ENCODE results near the gene ADGRA1.

The ADGRA1 gene

GRCh38 chr10:133056001-133056400, 31.7 kb upstream of the ADGRA1 start:
- DNase-seq, result no peak

- no peak for DNase-seq
These were observed 31.0 kb upstream of the ADGRA1 start for GRCh38 chr10:133056651-133057178.

- no peak for DNase-seq
These were observed 29.2 kb upstream of the ADGRA1 start for GRCh38 chr10:133058331-133059092.

GRCh38 chr10:133059093-133059470, 28.6 kb upstream of the ADGRA1 start:
- no peak for DNase-seq

GRCh38 chr10:133059571-133059970, 28.2 kb upstream of the ADGRA1 start:
- no peak for DNase-seq

- no peak for DNase-seq
These were observed 27.7 kb upstream of the ADGRA1 start for GRCh38 chr10:133060022-133060421.

- DNase-seq, result no peak
These were observed 27.3 kb upstream of the ADGRA1 start for GRCh38 chr10:133060466-133060865.

GRCh38 chr10:133060881-133061280, 26.8 kb upstream of the ADGRA1 start:
- no peak for DNase-seq

GRCh38 chr10:133061296-133062038, 26.3 kb upstream of the ADGRA1 start:
- DNase-seq, result no peak

GRCh38 chr10:133062085-133062484, 25.6 kb upstream of the ADGRA1 start:
- no peak for DNase-seq

GRCh38 chr10:133062635-133063034, 25.1 kb upstream of the ADGRA1 start:
- no peak for DNase-seq

- DNase-seq, result no peak
These were observed 20.3 kb upstream of the ADGRA1 start for GRCh38 chr10:133067149-133068105.

GRCh38 chr10:133068111-133069032, 19.4 kb upstream of the ADGRA1 start:
- no peak for DNase-seq

- DNase-seq, result no peak
These were observed 18.6 kb upstream of the ADGRA1 start for GRCh38 chr10:133069033-133069525.

- no peak for DNase-seq
These were observed 17.3 kb upstream of the ADGRA1 start for GRCh38 chr10:133070405-133070804.

GRCh38 chr10:133070810-133071209, 16.9 kb upstream of the ADGRA1 start:
- DNase-seq, result no peak

- DNase-seq, result no peak
These were observed 16.0 kb upstream of the ADGRA1 start for GRCh38 chr10:133071733-133072132.

GRCh38 chr10:133072196-133072595, 15.5 kb upstream of the ADGRA1 start:
- DNase-seq, result no peak

GRCh38 chr10:133072720-133073390, 14.9 kb upstream of the ADGRA1 start:
- no peak for DNase-seq

GRCh38 chr10:133075346-133076137, 12.2 kb upstream of the ADGRA1 start:
- DNase-seq, result no peak

Measured in fibroblast of skin of back (primary cell).